K562 (cell line): ENCODE results near the gene ZNF609. TPM values are rescaled to one million over a fixed set of nuclear protein-coding genes. Genes with fewer than 3 reads are reported as not detected.

Experiments
- polyA plus RNA-seq, 8 experiments: library from polyadenylated mRNA; depleted of rRNA in 4 of 8; stranded (reverse) in 5 of 8; unstranded in 3 of 8; fragments of >200 nt; fragmentation: Nextera tagmentation in 2 of 8; fragmentation: Illumina TruSeq in 1 of 8; extraction: Ambion mirVana in 2 of 8; extraction: Trizol in 1 of 8; gene quantifications; 2 replicates each; pipeline versions ENCODE4 v1.2.1 to v1.2.3, GENCODE V29; 2011 to 2014; ENCODE audit warnings: inconsistent platforms in 1 of 8, missing spikeins in 1 of 8
- total RNA-seq, 7 experiments: library from RNA; depleted of rRNA in 6 of 7; stranded (reverse); fragments of >200 nt in 6 of 7; fragmentation: Illumina TruSeq in 2 of 7; extraction: Trizol in 2 of 7; gene quantifications; 2 replicates each; pipeline versions ENCODE4 v1.2.1 to v1.2.3, GENCODE V29; 2011 to 2021; ENCODE audit warnings: low replicate concordance in 1 of 7
- TF ChIP-seq, protein P1 (sequence below): fragments of 450-650 bp; IDR thresholded peaks from 2 replicates; pipeline ENCODE4 v1.6.1; 2016; ENCODE audit warnings: low read depth
- TF ChIP-seq, protein P2 (sequence below): IDR thresholded peaks from 2 replicates; pipeline ENCODE4 v1.6.1; 2011; ENCODE audit not compliant: insufficient read length; ENCODE audit errors: extremely low read depth

Gene ZNF609
- total and polyA plus RNA-seq, 9 of the 15 experiments (the other 6 are each of a cell fraction or from before 2014, with no cell fraction given), result 3.0 to 38.7 (median 17.8) TPM

- TF ChIP-seq, protein P1, sequence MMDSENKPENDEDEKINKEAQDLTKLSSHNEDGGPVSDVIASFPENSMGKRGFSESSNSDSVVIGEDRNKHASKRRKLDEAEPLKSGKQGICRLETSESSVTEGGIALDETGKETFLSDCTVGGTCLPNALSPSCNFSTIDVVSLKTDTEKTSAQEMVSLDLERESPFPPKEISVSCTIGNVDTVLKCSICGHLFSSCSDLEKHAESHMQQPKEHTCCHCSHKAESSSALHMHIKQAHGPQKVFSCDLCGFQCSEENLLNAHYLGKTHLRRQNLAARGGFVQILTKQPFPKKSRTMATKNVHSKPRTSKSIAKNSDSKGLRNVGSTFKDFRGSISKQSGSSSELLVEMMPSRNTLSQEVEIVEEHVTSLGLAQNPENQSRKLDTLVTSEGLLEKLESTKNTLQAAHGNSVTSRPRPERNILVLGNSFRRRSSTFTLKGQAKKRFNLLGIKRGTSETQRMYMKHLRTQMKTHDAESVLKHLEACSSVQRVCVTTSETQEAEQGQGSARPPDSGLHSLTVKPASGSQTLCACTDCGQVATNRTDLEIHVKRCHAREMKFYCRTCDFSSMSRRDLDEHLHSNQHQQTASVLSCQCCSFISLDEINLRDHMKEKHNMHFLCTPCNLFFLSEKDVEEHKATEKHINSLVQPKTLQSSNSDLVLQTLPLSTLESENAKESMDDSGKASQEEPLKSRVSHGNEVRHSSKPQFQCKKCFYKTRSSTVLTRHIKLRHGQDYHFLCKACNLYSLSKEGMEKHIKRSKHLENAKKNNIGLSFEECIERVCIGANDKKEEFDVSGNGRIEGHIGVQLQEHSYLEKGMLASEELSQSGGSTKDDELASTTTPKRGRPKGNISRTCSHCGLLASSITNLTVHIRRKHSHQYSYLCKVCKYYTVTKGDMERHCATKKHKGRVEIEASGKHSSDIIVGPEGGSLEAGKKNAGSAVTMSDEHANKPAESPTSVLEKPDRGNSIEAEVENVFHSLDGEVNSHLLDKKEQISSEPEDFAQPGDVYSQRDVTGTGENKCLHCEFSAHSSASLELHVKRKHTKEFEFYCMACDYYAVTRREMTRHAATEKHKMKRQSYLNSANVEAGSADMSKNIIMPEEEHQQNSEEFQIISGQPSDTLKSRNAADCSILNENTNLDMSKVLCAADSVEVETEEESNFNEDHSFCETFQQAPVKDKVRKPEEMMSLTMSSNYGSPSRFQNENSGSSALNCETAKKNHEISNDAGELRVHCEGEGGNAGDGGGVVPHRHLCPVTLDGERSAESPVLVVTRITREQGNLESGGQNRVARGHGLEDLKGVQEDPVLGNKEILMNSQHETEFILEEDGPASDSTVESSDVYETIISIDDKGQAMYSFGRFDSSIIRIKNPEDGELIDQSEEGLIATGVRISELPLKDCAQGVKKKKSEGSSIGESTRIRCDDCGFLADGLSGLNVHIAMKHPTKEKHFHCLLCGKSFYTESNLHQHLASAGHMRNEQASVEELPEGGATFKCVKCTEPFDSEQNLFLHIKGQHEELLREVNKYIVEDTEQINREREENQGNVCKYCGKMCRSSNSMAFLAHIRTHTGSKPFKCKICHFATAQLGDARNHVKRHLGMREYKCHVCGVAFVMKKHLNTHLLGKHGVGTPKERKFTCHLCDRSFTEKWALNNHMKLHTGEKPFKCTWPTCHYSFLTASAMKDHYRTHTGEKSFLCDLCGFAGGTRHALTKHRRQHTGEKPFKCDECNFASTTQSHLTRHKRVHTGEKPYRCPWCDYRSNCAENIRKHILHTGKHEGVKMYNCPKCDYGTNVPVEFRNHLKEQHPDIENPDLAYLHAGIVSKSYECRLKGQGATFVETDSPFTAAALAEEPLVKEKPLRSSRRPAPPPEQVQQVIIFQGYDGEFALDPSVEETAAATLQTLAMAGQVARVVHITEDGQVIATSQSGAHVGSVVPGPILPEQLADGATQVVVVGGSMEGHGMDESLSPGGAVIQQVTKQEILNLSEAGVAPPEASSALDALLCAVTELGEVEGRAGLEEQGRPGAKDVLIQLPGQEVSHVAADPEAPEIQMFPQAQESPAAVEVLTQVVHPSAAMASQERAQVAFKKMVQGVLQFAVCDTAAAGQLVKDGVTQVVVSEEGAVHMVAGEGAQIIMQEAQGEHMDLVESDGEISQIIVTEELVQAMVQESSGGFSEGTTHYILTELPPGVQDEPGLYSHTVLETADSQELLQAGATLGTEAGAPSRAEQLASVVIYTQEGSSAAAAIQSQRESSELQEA, result no peak
- TF ChIP-seq, protein P2, sequence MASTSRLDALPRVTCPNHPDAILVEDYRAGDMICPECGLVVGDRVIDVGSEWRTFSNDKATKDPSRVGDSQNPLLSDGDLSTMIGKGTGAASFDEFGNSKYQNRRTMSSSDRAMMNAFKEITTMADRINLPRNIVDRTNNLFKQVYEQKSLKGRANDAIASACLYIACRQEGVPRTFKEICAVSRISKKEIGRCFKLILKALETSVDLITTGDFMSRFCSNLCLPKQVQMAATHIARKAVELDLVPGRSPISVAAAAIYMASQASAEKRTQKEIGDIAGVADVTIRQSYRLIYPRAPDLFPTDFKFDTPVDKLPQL, result no peak
Measured at GRCh38 chr15:64485796-64486195, 25.4 kb downstream of the ZNF609 start (continued).
